ENCODE data around the gene DROSHA.

GRCh38 chr5:31561946-31562345 is 30.1 kb upstream of the DROSHA start:
- TF ChIP-seq CTCF (conservative IDR thresholded peaks at IDR 0.05) (no peak), ZFX (IDR thresholded peaks at IDR 0.05) (no peak)

All from C4-2B (cell line).